HepG2 (cell line): ENCODE measurements around the gene AGPAT3.

ENCODE experiments used
- CREB1 ChIP-seq, 2 experiments: fragments of 450-650 bp in 1 of 2; IDR thresholded peaks; 2 replicates each; pipeline ENCODE4 v1.6.1; 2016 to 2017; ENCODE audit warnings: control low read depth in 1 of 2, mild to moderate bottlenecking in 1 of 2, missing compliant biosample characterization in 1 of 2, missing genetic modification characterization in 1 of 2
- NFYB ChIP-seq: sonication (generic); formaldehyde crosslinking; IDR thresholded peaks from 2 replicates; pipeline ENCODE4 v1.4.0; 2020; ENCODE audit warnings: missing genetic modification reagents
- PREB ChIP-seq: sonication (generic); formaldehyde crosslinking; IDR thresholded peaks from 2 replicates; pipeline ENCODE4 v1.4.0; 2020; ENCODE audit warnings: missing genetic modification reagents
- TARDBP ChIP-seq: sonication (generic); formaldehyde crosslinking; IDR thresholded peaks from 2 replicates; pipeline ENCODE4 v1.8.0; 2022; ENCODE audit warnings: mild to moderate bottlenecking, missing genetic modification reagents
- TCF12 ChIP-seq, 2 experiments: fragments of 450-650 bp in 1 of 2; sonication (generic) in 1 of 2; formaldehyde crosslinking in 1 of 2; IDR thresholded peaks; 2 replicates each; pipeline versions ENCODE4 v1.6.1 to v1.8.0; 2017 to 2022; ENCODE audit warnings: antibody characterized with exemption in 1 of 2, mild to moderate bottlenecking in 1 of 2, missing genetic modification reagents in 1 of 2, moderate library complexity in 1 of 2
- USF2 ChIP-seq, 2 experiments: sonication (generic) in 1 of 2; formaldehyde crosslinking in 1 of 2; IDR thresholded peaks; 2 replicates each; pipeline versions ENCODE4 v1.5.1 to v1.6.1; 2011 to 2020; ENCODE audit warnings: borderline replicate concordance in 1 of 2, low read depth in 1 of 2, low read length in 1 of 2, mild to moderate bottlenecking in 1 of 2, missing genetic modification reagents in 1 of 2, moderate library complexity in 1 of 2
- ZNF646 ChIP-seq: sonication (generic); formaldehyde crosslinking; IDR thresholded peaks from 2 replicates; pipeline ENCODE4 v1.9.0; 2021; ENCODE audit warnings: mild to moderate bottlenecking, missing genetic modification reagents
- TF ChIP-seq, protein P1 (sequence below): sonication (generic); formaldehyde crosslinking; IDR thresholded peaks from 2 replicates; pipeline ENCODE4 v1.5.0; 2020; ENCODE audit warnings: missing genetic modification reagents

DNA sequence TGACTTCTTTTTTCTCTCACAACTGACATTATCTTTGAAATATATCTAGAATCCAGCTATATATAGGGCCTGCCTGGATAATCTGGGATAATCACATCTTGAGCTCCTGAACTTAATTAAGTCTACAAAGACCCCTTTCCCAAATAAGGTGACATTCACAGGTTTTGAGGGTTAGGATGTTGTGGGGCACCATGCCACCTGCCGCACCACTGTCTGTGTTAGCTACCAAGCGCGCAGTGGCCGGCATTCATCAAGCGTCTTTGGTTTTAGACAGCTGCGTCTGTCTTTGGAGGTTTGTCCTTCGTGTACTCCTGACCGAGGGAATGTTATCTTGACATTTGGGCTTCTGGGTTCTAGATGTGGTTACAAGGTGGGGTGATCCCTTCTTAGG lies 154.5 kb downstream of the AGPAT3 start:
- TF ChIP-seq TARDBP (CRISPR knock-in tag) (no peak), NFYB (CRISPR knock-in tag) (no peak), TCF12 (IDR thresholded peaks at IDR 0.05) (no peak), TCF12 (CRISPR knock-in tag; IDR thresholded peaks at IDR 0.05) (no peak), ZNF646 (no peak), USF2 (IDR thresholded peaks at IDR 0.05; ENCODE audit: low read depth, low read length) (no peak), USF2 (CRISPR knock-in tag; IDR thresholded peaks at IDR 0.05; ENCODE audit: borderline replicate concordance) (no peak), CREB1 (IDR thresholded peaks at IDR 0.05) (no peak), CREB1 (CRISPR knock-in tag; IDR thresholded peaks at IDR 0.05) (no peak), PREB (CRISPR knock-in tag) (no peak)
- TF ChIP-seq, protein P1, sequence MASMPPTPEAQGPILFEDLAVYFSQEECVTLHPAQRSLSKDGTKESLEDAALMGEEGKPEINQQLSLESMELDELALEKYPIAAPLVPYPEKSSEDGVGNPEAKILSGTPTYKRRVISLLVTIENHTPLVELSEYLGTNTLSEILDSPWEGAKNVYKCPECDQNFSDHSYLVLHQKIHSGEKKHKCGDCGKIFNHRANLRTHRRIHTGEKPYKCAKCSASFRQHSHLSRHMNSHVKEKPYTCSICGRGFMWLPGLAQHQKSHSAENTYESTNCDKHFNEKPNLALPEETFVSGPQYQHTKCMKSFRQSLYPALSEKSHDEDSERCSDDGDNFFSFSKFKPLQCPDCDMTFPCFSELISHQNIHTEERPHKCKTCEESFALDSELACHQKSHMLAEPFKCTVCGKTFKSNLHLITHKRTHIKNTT (CRISPR knock-in tag), result no peak
